Kidney epithelial cell (primary cell): ENCODE data around the gene ARHGAP32. TPM values are rescaled to one million over a fixed set of nuclear protein-coding genes. Genes with fewer than 3 reads are reported as not detected.

Experiments used
- DNase-seq: peaks from one replicate; pipeline ENCODE4 v3.0.0-alpha.2; 2010; ENCODE audit warnings: low read depth
- H3K27me3 ChIP-seq: 2 replicates; pipeline ENCODE4 v1.6.0; 2011; ENCODE audit warnings: low read length; ENCODE audit not compliant: control insufficient read depth, insufficient read depth
- H3K36me3 ChIP-seq: 2 replicates; pipeline ENCODE4 v1.5.1; 2011; ENCODE audit warnings: low read length; ENCODE audit not compliant: control insufficient read depth, insufficient read depth
- H3K4me3 ChIP-seq: 2 replicates; pipeline ENCODE4 v1.5.1; 2011; ENCODE audit warnings: low read depth, mild to moderate bottlenecking, control low read depth, low read length
- CTCF ChIP-seq: IDR thresholded peaks from 2 replicates; pipeline ENCODE4 v1.5.1; 2011; ENCODE audit warnings: mild to moderate bottlenecking, moderate library complexity, low read length, control low read depth, inconsistent platforms; ENCODE audit not compliant: insufficient read depth, poor library complexity, severe bottlenecking
- total RNA-seq: library from RNA; depleted of rRNA; stranded (reverse); fragments of >200 nt; gene quantifications from 2 replicates; pipeline ENCODE4 v1.2.3, GENCODE V29; 2015

The ARHGAP32 gene
- total RNA-seq, 1 donor from 2014 or later = 15.4 TPM

GRCh38 chr11:128929468-128929867, 262.7 kb downstream of the ARHGAP32 start:
- DNase-seq = no peak
- no peaks in the 10 kb centered on the region for H3K36me3 ChIP-seq
- no peak overlapping the region for H3K4me3 ChIP-seq
- H3K27me3 ChIP-seq = peaks cover 10% of the 10 kb centered on the region
- no peak for TF ChIP-seq CTCF

- peaks cover 14% of the 10 kb centered on the region for H3K27me3 ChIP-seq
- TF ChIP-seq CTCF = no peak
- no peaks in the 10 kb centered on the region for H3K36me3 ChIP-seq
- no peak overlapping the region for H3K4me3 ChIP-seq
- DNase-seq = no peak
Measured at GRCh38 chr11:128928400-128928799, 263.7 kb downstream of the ARHGAP32 start.

GRCh38 chr11:128927683-128928336, 264.3 kb downstream of the ARHGAP32 start:
- no peak for TF ChIP-seq CTCF
- H3K27me3 ChIP-seq = peaks cover 14% of the 10 kb centered on the region
- no peak for DNase-seq
- H3K36me3 ChIP-seq = no peaks in the 10 kb centered on the region
- no peak overlapping the region for H3K4me3 ChIP-seq

- peaks cover 11% of the 10 kb centered on the region for H3K27me3 ChIP-seq
- H3K36me3 ChIP-seq = no peaks in the 10 kb centered on the region
- TF ChIP-seq CTCF = no peak
- no peak overlapping the region for H3K4me3 ChIP-seq
- no peak for DNase-seq
Measured at GRCh38 chr11:128927108-128927461, 265.0 kb downstream of the ARHGAP32 start.

- Histone ChIP-seq H3K36me3 (no peaks in the 10 kb centered on the region), H3K4me3 (no peak overlapping the region), H3K27me3 (peaks cover 11% of the 10 kb centered on the region)
- no peak for DNase-seq
- TF ChIP-seq CTCF = no peak
Measured at GRCh38 chr11:128926437-128927107, 265.6 kb downstream of the ARHGAP32 start.

- TF ChIP-seq CTCF = no peak
- H3K4me3 ChIP-seq = no peak overlapping the region
- peaks cover 11% of the 10 kb centered on the region for H3K27me3 ChIP-seq
- no peaks in the 10 kb centered on the region for H3K36me3 ChIP-seq
- no peak for DNase-seq
Measured at GRCh38 chr11:128926000-128926399, 266.1 kb downstream of the ARHGAP32 start.
